Inflammatory macrophage (primary cell): ENCODE measurements around the gene ARSK.
"Not testable (repeated sequence)": the region's sequence is repeated elsewhere in the genome, so short reads cannot be mapped to it uniquely, and the experiment has no call there.

Experiments used
- DNase-seq, 2 donors: peaks; one replicate each; pipeline ENCODE4 v3.0.0-alpha.2; 2020 to 2022

ARSK gene

GRCh38 chr5:95621839-95622629 is 67.1 kb downstream of the ARSK start:
- DNase-seq = no peak

DNA sequence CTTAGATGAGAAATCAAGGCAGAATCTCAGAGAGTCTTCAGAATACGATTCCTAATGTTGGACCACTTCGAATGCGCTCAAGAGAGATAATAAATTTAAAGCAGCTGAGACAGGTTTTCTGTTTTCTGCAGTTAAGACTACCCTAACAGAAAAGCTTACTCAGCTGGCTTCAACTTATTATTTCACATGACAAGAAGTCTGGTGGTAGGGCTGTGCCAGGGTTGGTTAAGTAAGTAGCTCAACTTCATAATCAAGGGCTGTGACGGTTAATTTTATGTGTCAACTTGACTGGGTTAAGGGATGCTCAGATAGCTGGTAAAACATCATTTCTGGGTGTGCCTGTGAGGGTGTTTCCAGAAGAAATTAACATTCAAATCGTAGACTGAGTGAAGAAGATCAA is 68.8 kb downstream of the ARSK start:
- no peak for DNase-seq

DNA sequence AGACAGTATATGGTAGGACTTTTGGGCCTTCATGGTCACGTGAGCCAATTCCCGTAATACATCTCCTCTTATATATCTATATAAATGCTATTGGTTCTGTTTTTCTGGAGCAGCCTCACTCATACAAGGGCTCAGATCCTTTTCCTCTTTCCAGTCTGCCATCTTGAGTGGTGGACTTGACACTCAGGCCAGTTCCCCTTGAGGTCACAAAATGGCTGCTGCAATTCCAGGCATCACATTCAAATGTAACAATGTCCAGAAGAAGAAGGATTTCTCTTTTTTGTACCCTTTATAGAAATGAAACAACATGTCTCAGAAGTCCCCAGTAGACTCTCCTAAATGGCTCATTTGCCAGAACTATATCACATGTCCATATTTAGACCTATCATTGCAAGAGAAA is 69.5 kb downstream of the ARSK start:
- DNase-seq = no peak

DNA sequence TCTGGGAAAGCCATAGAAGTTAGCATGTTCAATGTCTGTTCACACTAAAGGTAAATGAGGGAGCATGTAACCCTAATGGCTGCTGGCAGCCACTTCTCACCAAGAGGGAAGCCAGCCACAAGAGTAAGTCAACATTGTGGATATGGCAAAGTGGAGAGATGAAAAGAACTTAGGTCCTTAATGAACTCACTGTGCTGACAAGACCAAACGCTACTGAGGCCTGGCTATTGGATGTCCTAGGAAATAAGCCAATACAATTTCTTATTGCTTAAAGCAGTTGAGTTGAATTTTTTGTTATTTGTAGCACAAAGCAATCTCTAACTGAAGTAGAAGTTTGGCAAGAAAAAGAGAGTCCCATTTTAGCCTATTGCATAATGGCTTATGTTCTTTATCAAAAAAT is 71.8 kb downstream of the ARSK start:
- DNase-seq = no peak

GRCh38 chr5:95627971-95628810 is 73.3 kb downstream of the ARSK start:
- no peak for DNase-seq

GRCh38 chr5:95628933-95629332 is 74.0 kb downstream of the ARSK start:
- no peak for DNase-seq

DNA sequence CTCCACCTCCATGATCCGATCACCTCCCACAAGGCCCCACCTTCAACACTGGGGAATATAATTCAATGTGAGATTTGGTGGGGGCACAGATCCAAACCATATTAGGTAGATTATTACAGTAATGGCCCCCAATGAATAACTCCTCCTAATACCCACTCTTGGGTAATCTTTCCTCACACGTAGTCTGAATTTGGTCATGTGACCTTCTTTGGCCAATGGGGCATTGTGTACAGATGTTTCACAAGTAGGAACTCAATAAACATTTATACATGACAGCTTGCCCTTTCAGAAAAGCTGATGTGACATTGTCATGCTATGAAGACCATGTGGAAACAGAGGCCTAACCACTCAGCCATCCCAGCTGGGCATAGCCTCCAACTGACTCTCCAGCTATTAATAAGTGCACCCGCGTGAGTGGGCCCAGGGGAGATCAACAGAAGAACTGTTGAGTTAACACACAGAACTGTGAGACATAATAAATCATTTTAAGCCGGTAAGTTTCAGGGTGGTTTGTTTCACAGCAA is 75.6 kb downstream of the ARSK start:
- no peak for DNase-seq

- DNase-seq = peak in 1 of 2 donors; percentile 32
Observed at GRCh38 chr5:95631255-95631958, 76.5 kb downstream of the ARSK start.

DNA sequence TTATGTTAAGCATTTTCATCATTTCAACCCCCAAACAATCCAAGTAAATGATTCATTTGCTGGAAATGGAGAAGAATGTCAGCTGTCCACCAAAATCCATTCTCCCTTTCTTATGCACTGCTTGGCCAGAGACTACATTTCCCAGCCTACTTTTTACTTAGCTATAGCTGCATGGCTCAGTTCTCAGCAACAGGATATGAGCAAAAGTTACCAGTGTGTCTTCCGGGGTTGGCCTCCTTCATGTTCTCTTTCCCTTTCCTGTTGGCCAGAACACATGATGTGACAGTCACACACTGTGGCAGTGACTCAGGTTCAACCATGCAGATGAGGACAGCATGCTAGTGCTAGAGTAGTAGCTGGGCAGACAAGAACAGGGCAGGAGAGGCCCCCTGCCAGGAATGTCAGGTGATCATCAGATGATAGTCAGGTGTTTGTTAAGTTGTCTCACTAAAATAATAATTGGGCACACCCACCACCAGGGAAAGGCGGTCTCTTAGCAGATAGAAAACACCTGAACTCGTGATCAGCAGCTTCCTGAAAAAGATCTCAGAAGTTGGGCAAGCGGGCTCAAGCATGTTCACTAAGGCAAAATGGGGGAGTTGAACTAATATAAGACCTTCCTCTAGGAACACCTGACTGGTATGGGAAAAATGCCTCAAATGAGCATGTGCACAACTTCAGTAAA is 77.2 kb downstream of the ARSK start:
- DNase-seq = peak; percentile 82 to 87

DNA sequence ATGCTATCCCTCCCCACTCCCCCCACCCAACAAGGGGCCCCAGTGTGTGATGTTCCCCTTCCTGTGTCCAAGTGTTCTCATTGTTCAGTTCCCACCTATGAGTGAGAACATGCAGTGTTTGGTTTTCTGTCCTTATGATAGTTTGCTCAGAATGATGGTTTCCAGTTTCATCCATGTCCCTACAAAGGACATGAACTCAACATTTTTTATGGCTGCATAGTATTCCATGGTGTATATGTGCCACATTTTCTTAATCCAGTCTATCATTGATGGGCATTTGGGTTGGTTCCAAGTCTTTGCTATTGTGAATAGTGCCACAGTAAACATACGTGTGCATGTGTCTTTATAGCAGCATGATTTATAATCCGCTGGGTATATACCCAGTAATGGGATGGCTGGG is 78.0 kb downstream of the ARSK start:
- not testable (repeated sequence) for DNase-seq

- no peak for DNase-seq
Observed at GRCh38 chr5:95633671-95634070, 78.8 kb downstream of the ARSK start.

GRCh38 chr5:95634081-95634480 is 79.2 kb downstream of the ARSK start:
- no peak for DNase-seq

GRCh38 chr5:95638632-95639031 is 83.7 kb downstream of the ARSK start:
- no peak for DNase-seq

- no peak for DNase-seq
Observed at GRCh38 chr5:95641741-95642220, 86.9 kb downstream of the ARSK start.

DNA sequence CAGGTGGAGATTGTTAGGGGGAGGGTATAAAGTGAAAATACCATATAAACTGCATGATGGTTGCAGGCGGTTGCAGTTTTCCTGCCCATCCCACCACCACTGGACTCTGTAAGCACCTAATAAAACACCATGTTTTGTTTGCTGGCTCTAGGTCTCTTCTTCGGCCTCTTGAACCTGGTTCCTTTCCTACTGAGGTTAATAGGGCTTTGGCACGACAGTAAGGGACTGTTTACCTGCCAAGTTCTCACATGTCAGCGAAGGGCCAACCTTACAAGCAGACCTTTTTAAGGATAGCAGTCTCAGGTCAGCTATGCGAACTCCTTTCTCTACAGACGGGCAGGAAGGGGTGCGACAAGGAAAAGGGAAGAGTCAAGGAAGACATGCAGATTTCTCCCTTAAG is 88.3 kb downstream of the ARSK start:
- DNase-seq = no peak

- peak; percentile 36 to 46 for DNase-seq
Observed at GRCh38 chr5:95644351-95645042, 89.6 kb downstream of the ARSK start.

- not testable (repeated sequence) for DNase-seq
Observed at GRCh38 chr5:95646226-95646568, 91.3 kb downstream of the ARSK start.

DNA sequence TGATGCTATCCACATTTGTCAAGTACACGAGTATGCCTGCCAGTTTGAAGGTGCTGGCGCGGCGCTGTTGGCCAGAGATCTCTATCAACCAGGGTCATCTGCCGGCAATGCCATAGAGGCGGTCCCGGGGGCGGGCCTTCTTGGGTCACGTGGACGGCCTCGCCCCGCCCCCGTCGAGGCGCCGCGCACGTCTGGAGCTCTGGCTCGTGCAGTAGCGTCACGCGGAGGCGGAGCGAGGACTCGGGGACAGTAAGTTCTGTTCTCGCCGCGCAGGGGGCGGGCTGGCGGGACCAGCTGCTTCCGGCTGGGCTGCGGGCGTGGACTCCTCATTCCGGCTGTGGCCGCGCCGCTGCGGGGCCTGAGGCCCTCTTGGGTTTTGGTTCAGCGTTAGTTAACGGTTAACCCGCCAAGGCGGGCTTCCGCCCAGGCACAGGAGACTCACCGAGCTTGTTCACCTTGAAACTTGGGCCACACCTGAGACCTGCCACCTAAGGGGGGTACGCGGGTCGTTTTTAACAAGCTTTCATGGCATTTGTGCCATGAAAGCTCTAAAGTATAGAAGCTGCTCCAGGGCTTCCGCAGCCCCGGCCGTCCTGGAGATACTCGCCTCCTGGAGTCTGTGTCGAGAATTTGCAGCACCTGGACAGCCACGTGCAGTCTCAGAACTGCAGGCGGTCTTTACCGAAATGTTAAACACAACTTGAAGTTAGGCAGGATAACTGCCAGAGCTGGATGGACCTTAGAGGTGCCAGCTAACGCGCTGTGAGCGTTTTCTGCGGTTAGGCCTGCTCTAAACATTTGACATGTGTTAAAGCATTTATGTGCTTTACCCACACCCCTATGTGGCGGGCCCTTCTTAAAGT is 91.9 kb downstream of the ARSK start, which contains the start of gene RFESD:
RFESD (plus strand) TSS at position 209 of the 863 bp plus-strand sequence. CDS start 5,495 bp downstream, outside the sequence.
- peak; percentile 98 to 99 for DNase-seq

- no peak for DNase-seq
Observed at GRCh38 chr5:95647886-95648860, 93.3 kb downstream of the ARSK start.
